Omental fat pad (tissue), 4 donors: ENCODE results near the gene SPECC1L. TPM values are rescaled to one million over a fixed set of nuclear protein-coding genes. Genes with fewer than 3 reads are reported as not detected.

Experiments
- ATAC-seq: fragments of 150-250 bp; one replicate; pipeline ENCODE4 v1.9.1; 2016; ENCODE audit warnings: mild to moderate bottlenecking, moderate library complexity; ENCODE audit not compliant: low FRiP score
- DNase-seq: peaks from one replicate; pipeline ENCODE4 v3.0.0-alpha.2; 2019; ENCODE audit warnings: low spot score
- total RNA-seq, 4 donors: library from RNA; depleted of rRNA; stranded (reverse); fragments of >200 nt; gene quantifications; one replicate each; pipeline ENCODE4 v1.1.0, GENCODE V29; 2016
- TF ChIP-seq, protein P1 (sequence below), 3 donors: fragments of 450-650 bp; IDR thresholded peaks; one replicate each; pipeline ENCODE4 v1.5.1; 2016 to 2017; ENCODE audit warnings: antibody characterized with exemption in 3 of 3, mild to moderate bottlenecking in 3 of 3, moderate library complexity in 2 of 3

SPECC1L gene, protein sequence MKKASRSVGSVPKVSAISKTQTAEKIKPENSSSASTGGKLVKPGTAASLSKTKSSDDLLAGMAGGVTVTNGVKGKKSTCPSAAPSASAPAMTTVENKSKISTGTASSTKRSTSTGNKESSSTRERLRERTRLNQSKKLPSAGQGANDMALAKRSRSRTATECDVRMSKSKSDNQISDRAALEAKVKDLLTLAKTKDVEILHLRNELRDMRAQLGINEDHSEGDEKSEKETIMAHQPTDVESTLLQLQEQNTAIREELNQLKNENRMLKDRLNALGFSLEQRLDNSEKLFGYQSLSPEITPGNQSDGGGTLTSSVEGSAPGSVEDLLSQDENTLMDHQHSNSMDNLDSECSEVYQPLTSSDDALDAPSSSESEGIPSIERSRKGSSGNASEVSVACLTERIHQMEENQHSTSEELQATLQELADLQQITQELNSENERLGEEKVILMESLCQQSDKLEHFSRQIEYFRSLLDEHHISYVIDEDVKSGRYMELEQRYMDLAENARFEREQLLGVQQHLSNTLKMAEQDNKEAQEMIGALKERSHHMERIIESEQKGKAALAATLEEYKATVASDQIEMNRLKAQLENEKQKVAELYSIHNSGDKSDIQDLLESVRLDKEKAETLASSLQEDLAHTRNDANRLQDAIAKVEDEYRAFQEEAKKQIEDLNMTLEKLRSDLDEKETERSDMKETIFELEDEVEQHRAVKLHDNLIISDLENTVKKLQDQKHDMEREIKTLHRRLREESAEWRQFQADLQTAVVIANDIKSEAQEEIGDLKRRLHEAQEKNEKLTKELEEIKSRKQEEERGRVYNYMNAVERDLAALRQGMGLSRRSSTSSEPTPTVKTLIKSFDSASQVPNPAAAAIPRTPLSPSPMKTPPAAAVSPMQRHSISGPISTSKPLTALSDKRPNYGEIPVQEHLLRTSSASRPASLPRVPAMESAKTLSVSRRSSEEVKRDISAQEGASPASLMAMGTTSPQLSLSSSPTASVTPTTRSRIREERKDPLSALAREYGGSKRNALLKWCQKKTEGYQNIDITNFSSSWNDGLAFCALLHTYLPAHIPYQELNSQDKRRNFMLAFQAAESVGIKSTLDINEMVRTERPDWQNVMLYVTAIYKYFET
- total RNA-seq, result 10 to 100 TPM; 31.3 to 44.9 (median 35.6) TPM

DNA sequence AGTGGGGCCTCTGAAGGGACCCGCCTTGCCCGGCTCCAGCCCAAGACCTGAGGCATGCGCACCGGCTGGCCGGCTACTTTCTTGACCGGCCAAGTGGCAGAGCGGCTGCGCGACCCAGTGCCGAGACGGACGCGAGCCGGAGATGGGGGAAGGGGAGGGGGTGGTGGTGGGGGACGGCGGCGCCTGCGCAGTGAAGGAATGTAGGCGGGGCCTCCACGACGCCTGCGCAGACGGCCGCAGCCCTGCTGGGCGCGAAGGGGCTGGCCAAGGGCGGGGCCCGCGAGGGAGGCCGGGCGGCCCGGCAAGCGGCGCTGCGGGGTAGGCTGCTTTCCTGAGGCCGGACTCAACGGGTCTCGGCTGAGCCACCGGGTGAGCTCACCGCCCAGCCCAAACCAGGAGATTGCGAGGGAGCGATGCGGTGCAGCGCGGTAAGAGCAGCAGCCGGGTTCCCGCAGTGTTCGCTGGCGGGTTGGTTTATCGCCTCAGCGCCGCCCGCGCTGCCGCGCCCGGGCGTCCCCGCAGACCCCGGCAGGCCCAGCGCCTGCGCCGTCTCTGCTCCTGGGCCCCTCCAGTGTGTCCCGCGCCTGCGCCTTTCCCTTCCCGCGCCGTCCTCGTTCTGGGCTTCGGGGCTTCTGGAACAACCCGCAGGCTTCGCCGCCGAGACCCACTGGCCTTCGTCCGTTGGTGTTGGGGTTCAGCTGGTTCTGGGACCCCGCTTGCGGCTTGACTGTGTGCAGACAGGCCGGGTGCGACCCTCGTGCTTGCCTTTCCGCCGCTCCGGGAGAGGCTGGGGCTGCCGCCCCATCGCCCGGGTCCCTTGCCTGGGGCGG, at the start of gene SPECC1L:
TSS of gene SPECC1L (plus strand) at position 276 of the 830 bp plus-strand sequence. CDS start 31,401 bp downstream, outside the sequence.
- TF ChIP-seq, protein P1, sequence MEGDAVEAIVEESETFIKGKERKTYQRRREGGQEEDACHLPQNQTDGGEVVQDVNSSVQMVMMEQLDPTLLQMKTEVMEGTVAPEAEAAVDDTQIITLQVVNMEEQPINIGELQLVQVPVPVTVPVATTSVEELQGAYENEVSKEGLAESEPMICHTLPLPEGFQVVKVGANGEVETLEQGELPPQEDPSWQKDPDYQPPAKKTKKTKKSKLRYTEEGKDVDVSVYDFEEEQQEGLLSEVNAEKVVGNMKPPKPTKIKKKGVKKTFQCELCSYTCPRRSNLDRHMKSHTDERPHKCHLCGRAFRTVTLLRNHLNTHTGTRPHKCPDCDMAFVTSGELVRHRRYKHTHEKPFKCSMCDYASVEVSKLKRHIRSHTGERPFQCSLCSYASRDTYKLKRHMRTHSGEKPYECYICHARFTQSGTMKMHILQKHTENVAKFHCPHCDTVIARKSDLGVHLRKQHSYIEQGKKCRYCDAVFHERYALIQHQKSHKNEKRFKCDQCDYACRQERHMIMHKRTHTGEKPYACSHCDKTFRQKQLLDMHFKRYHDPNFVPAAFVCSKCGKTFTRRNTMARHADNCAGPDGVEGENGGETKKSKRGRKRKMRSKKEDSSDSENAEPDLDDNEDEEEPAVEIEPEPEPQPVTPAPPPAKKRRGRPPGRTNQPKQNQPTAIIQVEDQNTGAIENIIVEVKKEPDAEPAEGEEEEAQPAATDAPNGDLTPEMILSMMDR (IDR thresholded peaks at IDR 0.05), result no peak
- peak; percentile 99 for ATAC-seq
- DNase-seq, result peak; percentile 70

DNA sequence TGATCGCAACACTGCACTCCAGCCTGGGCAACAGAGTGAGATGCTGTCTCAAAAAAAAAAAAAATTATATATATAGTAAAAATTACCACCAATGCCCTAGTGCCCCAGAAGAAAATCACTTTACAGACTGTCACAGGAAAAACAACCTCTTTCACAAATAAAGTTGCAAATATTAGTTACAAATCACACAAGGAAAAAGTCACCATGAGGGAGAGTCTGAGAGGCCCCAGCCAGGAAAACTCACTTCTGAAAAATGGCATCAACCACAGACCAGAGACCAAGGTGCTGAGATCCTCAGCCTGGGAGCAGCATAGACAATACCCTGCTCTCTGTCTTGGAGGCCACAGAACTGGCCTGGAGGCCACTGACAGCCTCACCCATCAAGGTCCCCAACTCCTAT, 46.2 kb upstream of the SPECC1L start:
- DNase-seq (no peak), ATAC-seq (no peak)
- TF ChIP-seq, protein P1 (IDR thresholded peaks at IDR 0.05), result no peak

DNA sequence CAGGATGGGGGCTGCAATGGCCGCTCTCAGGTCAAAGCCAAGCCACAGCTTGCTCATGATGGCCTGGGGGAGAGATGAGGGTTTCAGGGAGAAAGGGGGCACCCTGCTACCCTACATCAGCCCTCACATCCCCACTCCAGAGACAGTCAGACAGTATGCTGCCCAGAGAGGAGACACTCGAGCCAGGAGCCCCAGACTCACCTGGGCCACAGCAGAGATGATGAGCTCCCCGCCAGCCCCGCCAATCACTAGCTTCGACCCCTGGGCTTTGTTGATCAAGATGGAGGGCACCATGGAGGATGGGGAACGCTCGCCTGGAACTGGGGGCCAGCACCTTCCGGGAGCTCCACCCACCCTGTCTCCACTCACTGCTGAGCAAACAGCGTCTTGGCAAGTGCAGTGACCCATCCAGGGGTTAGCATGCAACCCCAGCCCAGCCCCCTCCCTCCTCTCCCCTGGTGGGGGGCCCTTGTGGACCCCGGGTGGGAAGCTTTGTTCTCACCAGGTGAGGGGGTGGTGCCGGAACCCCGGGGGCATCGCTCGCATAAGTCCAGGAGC, 45.5 kb upstream of the SPECC1L start:
- DNase-seq, result no peak
- no peak for ATAC-seq
- TF ChIP-seq, protein P1 (IDR thresholded peaks at IDR 0.05), result no peak

DNA sequence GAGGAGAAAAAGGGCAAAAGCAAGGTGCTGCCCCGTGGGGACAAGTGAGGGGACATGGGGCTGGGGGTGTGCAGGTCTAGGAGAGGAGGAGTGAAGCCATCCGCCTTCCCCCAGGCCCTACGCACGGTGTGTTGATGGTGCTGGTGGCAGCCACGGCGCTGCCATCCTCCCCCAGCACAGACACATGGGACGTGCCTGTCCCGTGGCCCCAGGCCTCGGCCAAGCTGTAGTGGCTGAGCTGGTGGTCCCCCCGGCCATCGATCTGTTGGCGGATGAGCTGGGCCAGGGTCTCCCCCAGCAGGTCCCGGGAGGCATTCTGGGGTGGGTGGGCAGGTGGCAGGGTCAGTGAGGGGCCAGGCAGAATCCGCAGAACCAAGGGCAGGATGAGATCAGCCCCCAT, 44.7 kb upstream of the SPECC1L start:
- TF ChIP-seq, protein P1 (IDR thresholded peaks at IDR 0.05), result no peak
- ATAC-seq (no peak), DNase-seq (no peak)

DNA sequence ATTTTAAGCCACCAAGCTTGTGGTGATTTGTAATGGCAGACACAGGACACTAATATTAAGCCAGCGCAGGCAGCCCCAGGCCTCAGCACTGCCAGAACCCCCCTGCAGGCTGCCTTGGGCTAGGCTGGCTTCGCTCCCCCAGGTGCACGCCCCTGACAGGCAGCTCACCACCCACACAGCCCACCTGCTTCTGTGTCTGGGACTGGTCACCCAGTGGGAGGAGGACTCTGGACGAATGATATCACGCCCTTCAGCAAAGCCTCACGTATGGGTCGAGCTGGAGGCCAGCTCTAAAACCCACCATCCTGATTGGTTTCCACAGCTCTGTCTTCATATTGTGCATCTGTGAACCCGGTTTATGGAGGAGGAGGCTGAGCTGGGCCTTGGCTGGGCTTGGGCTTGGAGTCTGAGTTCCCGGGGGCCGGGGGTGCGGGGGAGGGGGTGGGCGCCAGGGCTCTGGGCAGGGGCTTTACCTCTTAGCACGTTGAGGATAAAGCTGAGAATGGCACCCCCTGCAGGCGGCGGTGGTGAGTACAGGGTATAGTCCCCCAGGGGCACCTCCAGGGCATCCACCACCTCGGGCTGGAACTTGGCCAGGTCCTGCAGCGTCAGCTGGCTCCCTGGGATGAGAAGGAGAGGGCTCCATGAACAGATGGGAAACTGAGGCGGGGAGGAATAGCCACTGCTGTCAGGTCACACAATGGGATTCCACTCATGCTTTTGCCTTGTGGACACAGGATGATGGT, 39.5 kb upstream of the SPECC1L start:
- DNase-seq, result no peak
- no peak for ATAC-seq
- TF ChIP-seq, protein P1 (IDR thresholded peaks at IDR 0.05), result no peak
